Measurements from ENCODE around the gene ACTL6B.
"Not testable (repeated sequence)": the region's sequence is repeated elsewhere in the genome, so short reads cannot be mapped to it uniquely, and the experiment has no call there.

The ACTL6B gene

DNA sequence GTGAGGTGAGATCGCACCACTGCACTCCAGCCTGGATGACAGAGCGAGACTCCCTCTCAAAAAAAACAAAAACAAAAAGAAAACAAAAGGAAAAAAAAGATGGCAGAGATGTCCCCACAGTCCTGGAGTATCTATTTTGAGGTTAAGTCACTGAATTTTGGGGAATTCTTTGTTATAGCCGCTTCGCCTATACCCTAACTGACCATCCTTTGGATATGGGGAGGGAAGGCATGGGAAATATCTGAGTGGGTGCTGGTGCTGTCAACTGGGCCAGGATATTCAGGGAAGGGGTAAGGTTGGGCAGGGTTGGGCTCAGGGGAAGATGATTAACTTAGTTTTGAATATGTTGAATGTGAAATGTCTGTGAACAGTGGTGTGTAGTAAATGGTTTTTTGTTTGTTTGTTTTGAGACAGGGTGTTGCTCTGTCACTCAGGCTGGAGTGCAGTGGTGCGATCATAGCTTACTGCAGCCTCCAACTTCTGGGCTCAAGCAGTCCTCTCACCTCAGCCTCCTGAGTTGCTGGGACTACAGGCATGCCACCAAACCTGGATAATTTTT lies 9.0 kb upstream of the ACTL6B start:
- Histone ChIP-seq H3K27me3 (ENCODE audit: low read depth, low read length) (no peaks in the 10 kb centered on the region), H3K36me3 (ENCODE audit: control insufficient read depth in 1 of 2, insufficient read depth in 2 of 2, low read length in 2 of 2) (no peaks in the 10 kb centered on the region), H3K4me3 (ENCODE audit: low read depth in 1 of 2, low read length in 2 of 2) (no peak overlapping the region), H3K27ac (ENCODE audit: low read length) (no peak overlapping the region), H3K9me3 (ENCODE audit: control insufficient read depth in 1 of 2, low read length in 2 of 2) (no peaks in the 10 kb centered on the region), H3K4me1 (ENCODE audit: control insufficient read depth in 1 of 2, insufficient read depth in 2 of 2, low read length in 2 of 2) (no peaks in the 10 kb centered on the region)

DNA sequence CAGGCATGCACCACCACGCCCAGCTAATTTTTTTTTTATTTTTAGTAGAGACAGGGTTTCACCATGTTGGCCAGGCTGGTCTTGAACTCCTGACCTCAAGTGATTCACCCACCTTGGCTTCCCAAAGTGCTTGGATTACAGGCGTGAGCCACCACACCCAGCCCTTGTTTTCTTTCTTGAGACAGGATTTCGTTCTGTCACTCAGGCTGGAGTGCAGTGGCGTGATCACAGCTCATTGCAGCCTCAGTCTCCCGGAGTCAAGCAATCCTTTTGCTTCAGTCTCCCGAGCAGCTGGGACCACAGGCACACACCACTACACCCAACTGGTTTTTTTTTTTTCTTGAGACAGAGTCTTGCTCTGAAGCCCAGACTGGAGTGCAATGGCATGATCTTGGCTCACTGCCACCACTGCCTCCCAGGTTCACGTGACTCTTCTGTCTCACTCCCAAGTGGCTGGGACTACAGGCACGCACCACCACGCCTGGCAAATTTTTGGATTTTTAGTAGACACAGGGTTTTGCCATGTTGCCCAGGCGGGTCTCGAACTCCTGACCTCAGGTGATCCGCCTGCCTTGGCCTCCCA lies 6.0 kb upstream of the ACTL6B start:
- not testable (repeated sequence) for H3K4me3 ChIP-seq (ENCODE audit: low read depth in 1 of 2, low read length in 2 of 2); H3K9me3 ChIP-seq (ENCODE audit: control insufficient read depth in 1 of 2, low read length in 2 of 2); H3K4me1 ChIP-seq (ENCODE audit: control insufficient read depth in 1 of 2, insufficient read depth in 2 of 2, low read length in 2 of 2); H3K36me3 ChIP-seq (ENCODE audit: control insufficient read depth in 1 of 2, insufficient read depth in 2 of 2, low read length in 2 of 2); H3K27me3 ChIP-seq (ENCODE audit: low read depth, low read length); H3K27ac ChIP-seq (ENCODE audit: low read length)

DNA sequence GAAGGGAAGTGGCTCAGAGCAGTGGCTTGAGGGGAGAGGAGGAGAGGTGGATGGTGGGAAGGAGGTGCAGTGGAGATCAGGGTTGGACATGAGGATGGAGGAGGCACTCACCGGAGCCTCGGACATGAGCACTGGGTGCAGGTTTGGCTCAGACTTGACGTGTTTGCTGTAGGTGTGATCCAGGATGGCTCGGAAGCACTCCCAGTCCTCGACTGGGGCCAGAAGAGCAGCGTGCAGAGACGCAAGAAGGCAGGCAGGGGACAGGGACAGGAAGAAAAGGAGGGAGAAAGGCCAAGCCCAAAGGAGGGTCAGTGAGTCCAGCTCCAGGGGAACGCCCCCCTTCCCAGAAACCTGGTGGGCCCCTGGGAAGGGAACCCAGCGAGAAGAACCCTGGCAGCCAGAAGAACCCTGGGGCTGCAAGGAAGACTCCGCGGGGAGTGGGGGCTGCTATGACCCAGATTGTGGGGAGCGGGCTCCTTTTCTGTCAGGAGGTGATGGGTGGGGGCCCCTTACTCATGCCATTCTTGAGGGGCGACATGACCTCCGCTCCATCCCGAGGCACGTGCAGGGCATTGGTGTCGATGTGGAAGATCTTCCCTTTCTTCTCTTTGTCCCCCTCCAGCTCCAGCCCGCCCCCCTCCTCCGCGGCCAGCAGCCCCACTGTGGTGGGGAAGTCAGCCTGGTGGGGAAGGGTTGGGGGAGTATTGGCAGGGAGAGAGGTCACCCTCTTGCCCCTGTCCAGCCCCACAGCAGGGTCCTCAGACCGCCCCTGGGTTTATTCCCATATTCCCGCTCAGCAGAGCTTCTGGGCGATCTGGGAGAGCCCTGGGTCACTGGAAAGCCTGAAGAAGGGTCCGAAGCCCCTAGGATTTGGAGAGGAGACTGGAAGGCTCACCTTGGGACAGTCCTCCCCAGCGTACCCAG lies 1.1 kb downstream of the ACTL6B start:
- Histone ChIP-seq H3K27ac (ENCODE audit: low read length) (no peak overlapping the region), H3K4me3 (ENCODE audit: low read depth in 1 of 2, low read length in 2 of 2) (no peak overlapping the region), H3K9me3 (ENCODE audit: control insufficient read depth in 1 of 2, low read length in 2 of 2) (no peaks in the 10 kb centered on the region), H3K36me3 (ENCODE audit: control insufficient read depth in 1 of 2, insufficient read depth in 2 of 2, low read length in 2 of 2) (no peaks in the 10 kb centered on the region), H3K27me3 (ENCODE audit: low read depth, low read length) (peaks cover 28% of the 10 kb centered on the region), H3K4me1 (ENCODE audit: control insufficient read depth in 1 of 2, insufficient read depth in 2 of 2, low read length in 2 of 2) (peaks cover 0 to 9% of the 10 kb centered on the region in 2 donors)

DNA sequence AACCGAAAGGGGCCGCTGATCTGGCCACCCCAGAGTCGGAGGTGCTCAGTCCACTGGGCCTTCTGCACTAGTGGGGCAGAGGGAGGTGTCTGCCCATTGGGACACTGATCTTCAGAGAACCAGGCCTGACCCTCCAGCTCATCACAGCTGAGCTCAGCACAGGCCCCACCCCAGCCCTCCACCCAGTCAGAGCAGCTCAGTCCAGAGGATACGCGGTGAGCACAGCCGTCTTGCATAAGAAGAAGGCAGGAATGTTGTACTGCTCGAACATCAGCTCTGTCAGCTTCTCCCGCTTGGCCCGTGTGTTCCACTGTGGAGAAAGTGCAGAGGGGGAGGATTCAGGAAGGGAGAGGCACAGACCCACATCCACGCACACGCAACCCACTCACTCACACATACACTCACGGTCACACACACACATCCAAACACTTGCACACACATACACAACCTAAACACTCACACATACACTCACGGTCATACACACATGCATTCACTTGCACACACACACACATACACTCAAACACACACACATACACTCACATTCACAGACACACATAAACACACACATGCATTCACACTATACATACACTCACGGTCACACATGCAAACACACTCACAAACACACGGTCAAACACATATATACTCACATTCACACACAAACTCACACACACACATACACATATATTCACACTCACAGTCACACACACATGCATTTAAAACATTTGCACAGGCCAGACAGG lies 6.3 kb downstream of the ACTL6B start:
- H3K27me3 ChIP-seq (ENCODE audit: low read depth, low read length) = peaks cover 13% of the 10 kb centered on the region
- H3K4me1 ChIP-seq (ENCODE audit: control insufficient read depth in 1 of 2, insufficient read depth in 2 of 2, low read length in 2 of 2) = no peaks in the 10 kb centered on the region
- no peaks in the 10 kb centered on the region for H3K36me3 ChIP-seq (ENCODE audit: control insufficient read depth in 1 of 2, insufficient read depth in 2 of 2, low read length in 2 of 2)
- no peaks in the 10 kb centered on the region for H3K9me3 ChIP-seq (ENCODE audit: control insufficient read depth in 1 of 2, low read length in 2 of 2)
- H3K27ac ChIP-seq (ENCODE audit: low read length) = no peak overlapping the region
- H3K4me3 ChIP-seq (ENCODE audit: low read depth in 1 of 2, low read length in 2 of 2) = no peak overlapping the region

DNA sequence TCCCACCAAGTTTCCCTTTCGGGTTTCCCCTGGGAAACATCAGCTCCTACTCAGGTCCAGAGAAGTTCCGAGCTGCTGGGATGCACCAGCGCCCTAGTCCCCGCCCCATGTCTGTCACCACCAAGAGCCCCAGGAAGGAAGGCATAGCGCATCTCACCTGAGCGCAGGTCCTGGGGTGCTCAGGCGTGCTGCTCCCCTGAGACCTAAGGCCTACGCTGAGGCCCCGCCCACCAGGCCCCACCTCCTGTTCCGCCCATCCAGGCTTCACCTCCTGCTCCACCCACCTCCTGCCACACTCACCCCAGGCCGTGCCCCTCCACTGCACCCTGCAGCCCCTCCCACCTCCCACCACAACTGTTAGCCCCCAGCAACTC lies 13.7 kb downstream of the ACTL6B start:
- Histone ChIP-seq H3K4me3 (ENCODE audit: low read depth in 1 of 2, low read length in 2 of 2) (no peak overlapping the region), H3K36me3 (ENCODE audit: control insufficient read depth in 1 of 2, insufficient read depth in 2 of 2, low read length in 2 of 2) (no peaks in the 10 kb centered on the region), H3K27me3 (ENCODE audit: low read depth, low read length) (no peaks in the 10 kb centered on the region), H3K4me1 (ENCODE audit: control insufficient read depth in 1 of 2, insufficient read depth in 2 of 2, low read length in 2 of 2) (no peaks in the 10 kb centered on the region), H3K27ac (ENCODE audit: low read length) (no peak overlapping the region), H3K9me3 (ENCODE audit: control insufficient read depth in 1 of 2, low read length in 2 of 2) (no peaks in the 10 kb centered on the region)

DNA sequence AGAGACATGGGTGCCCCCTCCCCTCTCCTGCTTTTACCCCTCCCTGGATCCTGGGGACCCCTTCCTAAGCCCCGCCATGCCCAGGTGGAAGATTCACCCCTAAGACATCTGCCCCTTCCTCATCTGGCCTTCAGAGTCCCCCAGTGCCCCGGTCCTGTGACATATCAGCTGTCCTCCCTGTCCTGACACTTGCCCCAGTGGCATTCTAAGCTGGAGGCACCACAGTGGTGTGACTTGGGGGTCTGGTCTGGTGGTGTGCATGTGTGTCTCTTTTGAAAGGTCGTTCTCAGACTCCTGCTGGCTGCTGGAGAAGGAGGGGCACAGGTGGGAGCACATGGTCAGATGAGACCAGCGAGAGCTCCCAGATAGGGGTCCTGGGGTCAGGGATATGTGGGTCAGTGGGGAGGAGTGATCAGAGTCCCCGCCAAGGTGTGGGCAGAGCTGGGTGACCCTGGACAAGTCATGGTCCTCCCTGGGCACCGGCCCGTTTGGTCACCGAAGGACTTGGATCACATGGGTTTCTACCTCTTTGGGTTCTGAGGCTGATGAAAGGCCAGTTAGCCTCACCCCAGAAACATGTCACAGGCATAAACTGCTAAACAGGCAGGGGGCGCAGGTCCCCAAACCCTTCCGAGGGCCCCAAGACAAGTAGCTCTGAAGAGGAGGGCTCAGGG lies 14.3 kb downstream of the ACTL6B start:
- Histone ChIP-seq H3K36me3 (ENCODE audit: control insufficient read depth in 1 of 2, insufficient read depth in 2 of 2, low read length in 2 of 2) (no peaks in the 10 kb centered on the region), H3K4me1 (ENCODE audit: control insufficient read depth in 1 of 2, insufficient read depth in 2 of 2, low read length in 2 of 2) (no peaks in the 10 kb centered on the region), H3K27me3 (ENCODE audit: low read depth, low read length) (no peaks in the 10 kb centered on the region), H3K9me3 (ENCODE audit: control insufficient read depth in 1 of 2, low read length in 2 of 2) (no peaks in the 10 kb centered on the region), H3K4me3 (ENCODE audit: low read depth in 1 of 2, low read length in 2 of 2) (no peak overlapping the region), H3K27ac (ENCODE audit: low read length) (no peak overlapping the region)

DNA sequence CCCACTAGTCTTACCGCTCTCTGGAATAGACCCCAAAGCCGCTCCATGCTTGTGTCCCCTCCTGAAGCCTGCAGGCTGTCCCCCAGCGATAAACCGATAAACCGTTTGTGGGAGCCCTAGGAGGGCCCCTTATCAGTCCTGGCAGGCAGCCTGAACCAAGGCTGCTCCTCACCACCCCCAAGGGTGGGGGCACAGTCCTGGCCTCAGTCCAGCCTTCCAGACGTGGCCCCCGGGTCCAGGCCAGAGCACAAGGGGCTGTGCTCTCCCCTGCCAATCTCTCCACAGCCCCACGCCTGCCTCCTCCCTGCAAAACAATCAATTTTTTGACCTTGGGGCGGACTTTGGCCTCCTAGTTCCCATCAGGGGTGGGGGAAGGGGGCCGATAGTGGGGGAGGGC lies 14.8 kb downstream of the ACTL6B start, which contains the start of gene TFR2:
Gene TFR2 (minus strand): TSS at position 90 of the 397 bp plus-strand sequence. CDS start 43 bp downstream, at position 47.
- Histone ChIP-seq H3K27me3 (ENCODE audit: low read depth, low read length) (no peaks in the 10 kb centered on the region), H3K4me3 (ENCODE audit: low read depth in 1 of 2, low read length in 2 of 2) (no peak within 1 kb of the TSS), H3K4me1 (ENCODE audit: control insufficient read depth in 1 of 2, insufficient read depth in 2 of 2, low read length in 2 of 2) (no peaks in the 10 kb centered on the region), H3K27ac (ENCODE audit: low read length) (no peak within 1 kb of the TSS), H3K9me3 (ENCODE audit: control insufficient read depth in 1 of 2, low read length in 2 of 2) (no peaks in the 10 kb centered on the region), H3K36me3 (ENCODE audit: control insufficient read depth in 1 of 2, insufficient read depth in 2 of 2, low read length in 2 of 2) (no peaks in the 10 kb centered on the region)

DNA sequence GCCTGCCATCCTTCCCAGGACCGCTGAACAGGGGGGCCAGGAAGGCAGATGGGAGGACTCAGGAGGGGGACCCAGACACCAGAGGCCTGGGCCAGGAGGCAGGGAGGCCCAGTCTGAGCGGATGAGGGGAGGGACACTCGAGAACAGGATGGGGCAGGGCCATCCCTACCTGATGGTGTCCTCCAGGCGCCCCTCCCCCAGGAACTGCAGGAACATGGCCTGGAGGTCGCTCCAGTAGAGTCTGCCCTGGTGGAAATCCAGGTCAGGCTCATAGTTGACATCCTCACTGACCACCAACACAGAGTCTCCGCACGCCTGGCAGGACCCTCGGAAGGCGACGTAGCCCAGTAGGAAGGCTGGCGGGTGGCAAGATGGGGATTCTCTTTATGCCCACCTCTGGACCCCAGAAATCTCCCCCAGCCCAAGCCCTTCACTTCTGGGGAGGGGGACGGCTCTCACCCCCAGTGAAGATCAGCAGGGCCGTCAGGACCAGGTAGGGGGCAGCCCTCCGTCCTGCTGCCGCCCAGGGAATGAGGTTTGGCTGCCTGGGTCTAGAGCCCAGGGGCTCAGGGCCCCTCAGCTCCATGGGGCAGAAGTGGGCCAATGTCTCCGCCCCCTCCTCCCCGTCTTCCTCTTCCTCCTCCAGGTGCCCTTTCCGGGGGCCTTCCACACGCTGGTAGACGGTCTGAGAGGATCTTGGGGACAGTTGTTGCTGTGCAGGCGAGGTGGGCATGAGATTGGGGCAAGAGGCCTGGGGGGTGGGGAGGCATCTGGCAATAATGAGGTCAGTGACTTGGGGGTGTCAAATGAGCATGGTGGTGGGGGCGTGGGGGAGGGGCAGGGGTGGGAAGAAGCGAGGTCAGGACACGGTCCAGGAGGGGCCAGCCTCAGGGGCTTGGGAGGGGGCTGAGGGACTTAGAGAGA lies 15.5 kb downstream of the ACTL6B start:
- H3K4me1 ChIP-seq (ENCODE audit: control insufficient read depth in 1 of 2, insufficient read depth in 2 of 2, low read length in 2 of 2) = no peaks in the 10 kb centered on the region
- no peaks in the 10 kb centered on the region for H3K9me3 ChIP-seq (ENCODE audit: control insufficient read depth in 1 of 2, low read length in 2 of 2)
- no peaks in the 10 kb centered on the region for H3K36me3 ChIP-seq (ENCODE audit: control insufficient read depth in 1 of 2, insufficient read depth in 2 of 2, low read length in 2 of 2)
- no peak overlapping the region for H3K4me3 ChIP-seq (ENCODE audit: low read depth in 1 of 2, low read length in 2 of 2)
- H3K27me3 ChIP-seq (ENCODE audit: low read depth, low read length) = no peaks in the 10 kb centered on the region
- H3K27ac ChIP-seq (ENCODE audit: low read length) = no peak overlapping the region

DNA sequence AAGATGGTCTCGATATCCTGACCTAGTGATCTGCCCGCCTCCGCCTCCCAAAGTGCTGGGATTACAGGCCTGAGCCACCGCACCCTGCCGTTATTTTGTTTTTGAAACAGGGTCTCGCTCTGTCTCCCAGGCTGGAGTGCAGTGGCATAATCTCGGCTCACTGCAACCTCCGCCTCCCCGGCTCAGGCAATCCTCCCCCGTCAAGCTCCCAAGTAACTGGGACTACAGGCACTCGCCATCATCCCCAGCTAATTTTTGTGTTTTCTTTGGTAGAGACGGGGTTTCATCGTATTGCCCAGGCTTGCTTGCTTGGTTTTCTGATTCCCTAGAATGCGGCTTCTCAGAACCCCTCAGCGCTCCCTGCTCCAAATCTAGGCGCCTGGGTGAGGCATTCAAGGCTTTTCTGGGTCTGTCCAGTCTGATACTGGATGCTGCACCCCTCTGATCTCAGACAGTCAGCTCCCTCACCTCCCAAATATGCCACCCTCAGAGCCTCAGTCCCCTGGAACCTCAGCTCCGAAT lies 16.2 kb downstream of the ACTL6B start:
- no peaks in the 10 kb centered on the region for H3K27me3 ChIP-seq (ENCODE audit: low read depth, low read length)
- H3K4me3 ChIP-seq (ENCODE audit: low read depth in 1 of 2, low read length in 2 of 2) = no peak overlapping the region
- H3K9me3 ChIP-seq (ENCODE audit: control insufficient read depth in 1 of 2, low read length in 2 of 2) = no peaks in the 10 kb centered on the region
- no peaks in the 10 kb centered on the region for H3K4me1 ChIP-seq (ENCODE audit: control insufficient read depth in 1 of 2, insufficient read depth in 2 of 2, low read length in 2 of 2)
- no peaks in the 10 kb centered on the region for H3K36me3 ChIP-seq (ENCODE audit: control insufficient read depth in 1 of 2, insufficient read depth in 2 of 2, low read length in 2 of 2)
- H3K27ac ChIP-seq (ENCODE audit: low read length) = no peak overlapping the region
